Panc1 (cell line): ENCODE data around the gene ROS1. TPM values are rescaled to one million over a fixed set of nuclear protein-coding genes. Genes with fewer than 3 reads are reported as not detected.

ENCODE experiments used
- ATAC-seq: fragments of 200-7000 bp; cut with Tn5 transposase; 2 replicates; pipeline ENCODE4 v1.9.1; 2020; ENCODE audit warnings: mild to moderate bottlenecking, moderate library complexity
- BruUV-seq: library from RNA; stranded (reverse); fragments of 400-500 nt; replicated peaks from 2 replicates; lab custom pipeline; 2021; lab: Mats Ljungman, UMichigan
- CTCF ChIA-PET: fragments of 300-600 bp; sonication (Branson Sonifier 250); formaldehyde crosslinking; loops from one replicate; lab custom pipeline; 2022; ENCODE audit warnings: antibody characterized with exemption; lab: Charles Lee
- POLR2A ChIA-PET: fragments of 300-600 bp; sonication (Branson Sonifier 250); formaldehyde crosslinking; loops from one replicate; lab custom pipeline; 2022; ENCODE audit warnings: antibody characterized with exemption; lab: Charles Lee
- DNase-seq: peaks from one replicate; pipeline ENCODE4 v3.0.0-alpha.2; 2010; ENCODE audit warnings: low read depth, low spot score
- H3K27ac ChIP-seq: 2 replicates; pipeline ENCODE4 v1.5.1; 2011; ENCODE audit warnings: mild to moderate bottlenecking, low read length, inconsistent platforms
- H3K27me3 ChIP-seq: fragments of 200-500 bp; sonication (Bioruptor generic); 2 replicates; pipeline ENCODE4 v1.6.0; 2014; ENCODE audit warnings: low read length, inconsistent platforms; ENCODE audit not compliant: control insufficient read depth, insufficient read depth
- H3K36me3 ChIP-seq: fragments of 200-500 bp; sonication (Bioruptor generic); 2 replicates; pipeline ENCODE4 v1.5.1; 2014; ENCODE audit warnings: inconsistent platforms, mild to moderate bottlenecking, low read length, moderate library complexity; ENCODE audit not compliant: control insufficient read depth, insufficient read depth
- H3K4me1 ChIP-seq: 2 replicates; pipeline ENCODE4 v1.5.1; 2011; ENCODE audit warnings: inconsistent platforms, mild to moderate bottlenecking, low read length, moderate library complexity; ENCODE audit not compliant: control insufficient read depth, insufficient read depth
- H3K4me3 ChIP-seq, 2 experiments: 2 replicates each; pipeline ENCODE4 v1.5.1; 2011 to 2012; ENCODE audit warnings: low read depth in 2 of 2, low read length in 2 of 2, mild to moderate bottlenecking in 2 of 2, inconsistent platforms in 1 of 2, moderate library complexity in 1 of 2
- H3K9me3 ChIP-seq: fragments of 200-500 bp; sonication (Bioruptor generic); 2 replicates; pipeline ENCODE4 v1.5.1; 2014; ENCODE audit warnings: low read depth, mild to moderate bottlenecking, inconsistent platforms, low read length, moderate library complexity; ENCODE audit not compliant: control insufficient read depth, insufficient read depth
- CTCF ChIP-seq: fragments of 450-650 bp; IDR thresholded peaks from 2 replicates; pipeline ENCODE4 v1.5.1; 2017; ENCODE audit warnings: mild to moderate bottlenecking
- POLR2AphosphoS5 ChIP-seq: IDR thresholded peaks from 2 replicates; pipeline ENCODE4 v1.6.1; 2012; ENCODE audit warnings: mild to moderate bottlenecking, low read depth, low read length, moderate library complexity
- REST ChIP-seq, 2 experiments: IDR thresholded peaks; 2 replicates each; pipeline ENCODE4 v1.6.1; 2011 to 2012; ENCODE audit warnings: low read depth in 2 of 2, control low read depth in 1 of 2, low read length in 1 of 2, mild to moderate bottlenecking in 1 of 2, moderate library complexity in 1 of 2; ENCODE audit not compliant: insufficient read depth in 1 of 2
- SIN3A ChIP-seq: IDR thresholded peaks from 2 replicates; pipeline ENCODE4 v1.6.1; 2012; ENCODE audit warnings: low read depth, mild to moderate bottlenecking, low read length, moderate library complexity, borderline replicate concordance; ENCODE audit not compliant: insufficient read depth
- TCF7L2 ChIP-seq: IDR thresholded peaks from 2 replicates; pipeline ENCODE4 v1.6.1; 2011; ENCODE audit warnings: mild to moderate bottlenecking, low read depth, low read length, inconsistent platforms
- in situ Hi-C: cut with HindIII; loops from 2 replicates; pipeline ENCODE4 v1.10.0; 2016; ENCODE audit warnings: low sequenced_read_pairs, low pct_unique_long_range_greater_than_20kb
- intact Hi-C: fragments of 100-400 bp; cut with micrococcal nuclease; formaldehyde crosslinking; loops from one replicate; pipeline ENCODE4 v1.10.0; 2022; ENCODE audit not compliant: unreplicated experiment
- total RNA-seq: library from RNA; stranded (reverse); gene quantifications from one replicate; pipeline ENCODE4 v1.2.1, GENCODE V29; 2021; ENCODE audit not compliant: unreplicated experiment

ROS1 gene
- total RNA-seq, 1 experiment from 2014 or later, result 0.10 TPM

- DNase-seq, result no peak
These were observed 36.3 kb downstream of the ROS1 start for GRCh38 chr6:117389227-117390057.

GRCh38 chr6:117387454-117387974 lies 38.2 kb downstream of the ROS1 start:
- H3K9me3 ChIP-seq, result no peaks in the 10 kb centered on the region
- intact Hi-C loops, result no loop called here
- BruUV-seq, result no TSS peak
- DNase-seq (no peak), ATAC-seq (no peak)
- peaks cover 11% of the 10 kb centered on the region; the same call in 1 of the 2 replicates for H3K27me3 ChIP-seq
- POLR2A ChIA-PET, result no interaction called here
- no peaks in the 10 kb centered on the region for H3K36me3 ChIP-seq
- no peak overlapping the region for H3K27ac ChIP-seq
- H3K4me3 ChIP-seq, result no peak overlapping the region
- in situ Hi-C loops, result no loop called here
- CTCF ChIA-PET, result no interaction called here
- H3K4me1 ChIP-seq, result no peaks in the 10 kb centered on the region
- TF ChIP-seq POLR2AphosphoS5, result no peak
- TF ChIP-seq SIN3A, result no peak
- TF ChIP-seq REST (IDR thresholded peaks at IDR 0.05; ENCODE audit: insufficient read depth in 1 of 2, low read depth in 2 of 2, low read length in 1 of 2), result no peak
- TF ChIP-seq TCF7L2, result no peak

More at GRCh38 chr6:117389227-117390057, 36.3 kb downstream of the ROS1 start:
- H3K27ac ChIP-seq, result no peak overlapping the region
- ATAC-seq, result no peak
- no peaks in the 10 kb centered on the region for H3K36me3 ChIP-seq
- ChIA-PET CTCF (no interaction called here), POLR2A (no interaction called here)
- H3K4me1 ChIP-seq, result no peaks in the 10 kb centered on the region
- intact Hi-C loops, result no loop called here
- no peak overlapping the region for H3K4me3 ChIP-seq
- in situ Hi-C loops, result no loop called here
- peaks cover 8% of the 10 kb centered on the region; the same call in 1 of the 2 replicates for H3K27me3 ChIP-seq
- no peaks in the 10 kb centered on the region for H3K9me3 ChIP-seq
- BruUV-seq, result no TSS peak
- TF ChIP-seq REST (IDR thresholded peaks at IDR 0.05; ENCODE audit: insufficient read depth in 1 of 2, low read depth in 2 of 2, low read length in 1 of 2) (no peak), POLR2AphosphoS5 (no peak), CTCF (no peak), TCF7L2 (no peak), SIN3A (no peak)
